Vagina (tissue), 2 donors: ENCODE measurements around the gene SWI5.

ENCODE experiments used
- POLR2AphosphoS5 ChIP-seq, 2 donors: sonication (generic); formaldehyde crosslinking; IDR thresholded peaks; one replicate each; pipeline ENCODE4 v1.9.0; 2017; ENCODE audit warnings: antibody characterized with exemption in 2 of 2, mild to moderate bottlenecking in 2 of 2, low read depth in 1 of 2; ENCODE audit not compliant: insufficient read depth in 1 of 2
- TF ChIP-seq, protein P1 (sequence below), 3 experiments: fragments of 450-650 bp in 2 of 3; fragments of 200-600 bp in 1 of 3; sonication (generic) in 1 of 3; IDR thresholded peaks; one replicate each; pipeline ENCODE4 v1.5.1; 2017 to 2019; ENCODE audit warnings: antibody characterized with exemption in 3 of 3, mild to moderate bottlenecking in 2 of 3, moderate library complexity in 2 of 3

DNA sequence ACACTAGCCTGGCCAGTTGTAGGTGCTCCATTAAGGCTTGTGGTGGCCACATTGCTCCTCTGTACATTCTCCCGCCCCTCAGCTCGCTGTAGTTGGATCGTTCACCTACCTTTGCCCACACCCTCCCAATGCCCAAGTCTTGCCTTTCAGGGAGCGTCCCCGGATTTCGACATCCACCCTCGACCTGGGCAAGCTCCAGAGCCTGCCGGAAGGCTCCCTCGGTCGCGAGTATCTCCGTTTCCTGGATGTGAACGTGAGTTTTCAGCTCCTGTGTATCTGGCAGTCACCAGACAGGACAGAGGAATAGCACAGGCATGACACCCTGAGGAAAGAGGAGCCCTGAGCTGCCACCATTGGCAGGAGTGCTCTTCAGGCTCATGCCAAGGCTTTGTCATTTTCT, 49.6 kb downstream of the SWI5 start:
- TF ChIP-seq, protein P1, sequence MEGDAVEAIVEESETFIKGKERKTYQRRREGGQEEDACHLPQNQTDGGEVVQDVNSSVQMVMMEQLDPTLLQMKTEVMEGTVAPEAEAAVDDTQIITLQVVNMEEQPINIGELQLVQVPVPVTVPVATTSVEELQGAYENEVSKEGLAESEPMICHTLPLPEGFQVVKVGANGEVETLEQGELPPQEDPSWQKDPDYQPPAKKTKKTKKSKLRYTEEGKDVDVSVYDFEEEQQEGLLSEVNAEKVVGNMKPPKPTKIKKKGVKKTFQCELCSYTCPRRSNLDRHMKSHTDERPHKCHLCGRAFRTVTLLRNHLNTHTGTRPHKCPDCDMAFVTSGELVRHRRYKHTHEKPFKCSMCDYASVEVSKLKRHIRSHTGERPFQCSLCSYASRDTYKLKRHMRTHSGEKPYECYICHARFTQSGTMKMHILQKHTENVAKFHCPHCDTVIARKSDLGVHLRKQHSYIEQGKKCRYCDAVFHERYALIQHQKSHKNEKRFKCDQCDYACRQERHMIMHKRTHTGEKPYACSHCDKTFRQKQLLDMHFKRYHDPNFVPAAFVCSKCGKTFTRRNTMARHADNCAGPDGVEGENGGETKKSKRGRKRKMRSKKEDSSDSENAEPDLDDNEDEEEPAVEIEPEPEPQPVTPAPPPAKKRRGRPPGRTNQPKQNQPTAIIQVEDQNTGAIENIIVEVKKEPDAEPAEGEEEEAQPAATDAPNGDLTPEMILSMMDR (IDR thresholded peaks at IDR 0.05), result no peak
- no peak for TF ChIP-seq POLR2AphosphoS5 (IDR thresholded peaks at IDR 0.05; ENCODE audit: insufficient read depth in 1 of 2, low read depth in 1 of 2)
